ENCODE measurements around the gene MAP4K1. TPM values are rescaled to one million over a fixed set of nuclear protein-coding genes. Genes with fewer than 3 reads are reported as not detected.
"Not testable (repeated sequence)": the region's sequence is repeated elsewhere in the genome, so short reads cannot be mapped to it uniquely, and the experiment has no call there.

Gene MAP4K1
- total RNA-seq, 1 experiment from 2014 or later = 2.3 TPM

DNA sequence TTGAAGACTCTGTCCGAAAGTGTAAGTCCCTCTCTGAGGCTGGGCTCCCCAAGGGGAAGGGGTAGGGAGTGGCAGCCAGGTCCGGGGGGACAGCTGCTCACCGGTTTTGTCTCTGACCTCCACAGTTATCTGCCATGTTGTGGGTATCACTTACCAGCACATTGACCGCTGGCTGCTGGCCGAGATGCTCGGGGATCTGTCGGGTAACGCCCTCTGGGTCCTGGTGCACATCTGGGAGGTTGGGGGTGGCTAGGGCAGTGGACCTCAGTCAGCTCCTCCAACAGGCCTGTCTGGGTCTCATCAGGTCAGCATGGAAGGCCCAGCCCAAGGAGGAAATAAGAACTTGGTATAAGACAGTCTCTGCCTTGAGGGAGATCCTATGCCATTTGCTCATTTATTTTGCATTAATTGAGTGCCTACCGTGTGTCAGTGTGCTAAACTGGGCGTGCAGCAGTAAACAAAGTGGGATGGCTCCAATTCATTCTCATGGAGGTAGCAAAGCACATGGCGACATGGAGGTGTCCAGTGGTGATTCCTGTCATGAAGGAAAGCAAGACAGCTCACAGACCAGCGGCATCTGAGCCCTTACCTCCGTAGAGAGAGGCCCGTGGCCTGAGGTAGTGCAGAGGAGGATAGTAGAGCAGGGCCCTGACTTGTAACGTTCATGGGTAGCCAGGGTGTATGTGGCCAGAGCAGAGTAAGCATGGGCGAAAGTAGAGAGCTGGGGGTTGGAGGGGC, 14.9 kb upstream of the MAP4K1 start:
- H4K20me1 ChIP-seq (ENCODE audit: low read length) = no peaks in the 10 kb centered on the region
- H3F3A ChIP-seq (ENCODE audit: low read length, unreplicated experiment) = no peaks in the 10 kb centered on the region
- no peak overlapping the region for H3K27ac ChIP-seq (ENCODE audit: low read length)
- H3K4me1 ChIP-seq (ENCODE audit: insufficient read depth, low read length) = peaks cover 19% of the 10 kb centered on the region
- H3K4me3 ChIP-seq (ENCODE audit: low read length) = no peak overlapping the region
- H3K9me3 ChIP-seq (ENCODE audit: low read length) = no peaks in the 10 kb centered on the region
- ChIA-PET CTCF (interaction anchor here (0.6 kb wide), 1 partner anchor 230 kb away, joined by 4 read pairs; no protein-coding TSS in a partner anchor), POLR2A (ENCODE audit: unreplicated experiment) (no interaction called here)
- ATAC-seq (no peak), DNase-seq (no peak)
- H2AFZ ChIP-seq (ENCODE audit: low read length) = no peak overlapping the region
- BruUV-seq (replicated peaks) = TSS peak; percentile 15
- intact Hi-C loops (cut with micrococcal nuclease) = no loop called here
- no peak overlapping the region for H3K9ac ChIP-seq (ENCODE audit: low read length)
- H3K36me3 ChIP-seq (ENCODE audit: low read depth, low read length) = peaks cover 19% of the 10 kb centered on the region
- H3K79me2 ChIP-seq (ENCODE audit: low read length) = 0 out of 2 replicates have a peak, but pooled peaks cover 12% of the 10 kb centered on the region
- no peak overlapping the region for H3K4me2 ChIP-seq (ENCODE audit: low read length)
- TF ChIP-seq EZH2 (IDR thresholded peaks at IDR 0.05; ENCODE audit: low read length, unreplicated experiment) (no peak), CTCF (conservative IDR thresholded peaks at IDR 0.05; ENCODE audit: low read depth, low read length) (no peak), EZH2phosphoT487 (IDR thresholded peaks at IDR 0.05; ENCODE audit: borderline replicate concordance, low read length) (no peak)
- no peaks in the 10 kb centered on the region for H3K9me2 ChIP-seq (replicated peaks; ENCODE audit: low read length)
- no peaks in the 10 kb centered on the region for H3K27me3 ChIP-seq (ENCODE audit: low read length)

DNA sequence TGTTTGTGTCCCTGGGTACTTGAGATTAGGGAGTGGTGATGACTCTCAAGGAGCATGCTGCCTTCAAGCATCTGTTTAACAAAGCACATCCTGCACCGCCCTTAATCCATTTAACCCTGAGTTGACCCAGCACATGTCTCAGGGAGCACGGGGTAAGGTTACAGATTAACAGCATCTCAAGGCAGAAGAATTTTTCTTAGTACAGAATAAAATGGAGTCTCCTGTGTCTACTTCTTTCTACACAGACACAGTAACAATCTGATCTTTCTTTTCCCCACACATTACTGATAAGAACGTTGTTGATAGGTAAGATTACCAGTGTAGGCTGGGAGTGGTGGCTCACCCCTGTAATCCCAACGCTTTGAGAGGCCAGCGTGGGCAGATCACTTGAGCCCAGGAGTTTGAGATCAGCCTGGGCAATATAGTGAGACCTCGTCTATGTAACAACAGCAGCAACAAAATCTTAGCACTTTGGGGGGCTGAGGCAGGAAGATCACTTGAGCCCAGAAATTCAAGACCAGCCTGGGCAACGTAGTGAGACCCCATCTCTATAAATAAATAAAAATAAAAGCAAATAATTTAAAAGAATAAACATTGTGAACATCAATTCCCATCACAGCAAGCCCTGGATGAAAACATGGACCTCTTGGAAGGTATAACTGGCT, 14.2 kb upstream of the MAP4K1 start:
- CTCF ChIA-PET = interaction anchor here (0.6 kb wide), 1 partner anchor 229 kb away, joined by 4 read pairs; no protein-coding TSS in a partner anchor

DNA sequence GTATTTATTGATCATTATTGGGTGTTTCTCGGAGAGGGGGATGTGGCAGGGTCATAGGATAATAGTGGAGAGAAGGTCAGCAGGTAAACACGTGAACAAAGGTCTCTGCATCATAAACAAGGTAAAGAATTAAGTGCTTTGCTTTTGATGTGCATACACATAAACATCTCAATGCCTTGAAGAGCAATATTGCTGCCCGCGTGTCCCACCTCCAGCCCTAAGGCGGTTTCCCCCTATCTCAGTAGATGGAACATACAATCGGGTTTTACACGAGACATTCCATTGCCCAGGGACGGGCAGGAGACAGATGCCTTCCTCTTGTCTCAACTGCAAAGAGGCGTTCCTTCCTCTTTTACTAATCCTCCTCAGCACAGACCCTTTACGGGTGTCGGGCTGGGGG, 13.5 kb upstream of the MAP4K1 start:
- H3K4me2 ChIP-seq (ENCODE audit: low read length); H2AFZ ChIP-seq (ENCODE audit: low read length); POLR2A ChIA-PET (ENCODE audit: unreplicated experiment): not testable (repeated sequence)

More for the DNA sequence above, 14.2 kb upstream of the MAP4K1 start:
- peaks cover 13% of the 10 kb centered on the region for H3K4me1 ChIP-seq (ENCODE audit: insufficient read depth, low read length)
- H3K9me3 ChIP-seq (ENCODE audit: low read length); H3K27me3 ChIP-seq (ENCODE audit: low read length); intact Hi-C loops (cut with micrococcal nuclease); H3F3A ChIP-seq (ENCODE audit: low read length, unreplicated experiment); H3K9ac ChIP-seq (ENCODE audit: low read length); POLR2A ChIA-PET (ENCODE audit: unreplicated experiment); H2AFZ ChIP-seq (ENCODE audit: low read length); H3K9me2 ChIP-seq (replicated peaks; ENCODE audit: low read length); H3K4me3 ChIP-seq (ENCODE audit: low read length); ATAC-seq; H3K4me2 ChIP-seq (ENCODE audit: low read length); DNase-seq; BruUV-seq (replicated peaks); H3K27ac ChIP-seq (ENCODE audit: low read length); H4K20me1 ChIP-seq (ENCODE audit: low read length): not testable (repeated sequence)
- peaks cover 19% of the 10 kb centered on the region for H3K36me3 ChIP-seq (ENCODE audit: low read depth, low read length)
- 0 out of 2 replicates have a peak, but pooled peaks cover 12% of the 10 kb centered on the region for H3K79me2 ChIP-seq (ENCODE audit: low read length)

More for the DNA sequence above, 13.5 kb upstream of the MAP4K1 start:
- 0 out of 2 replicates have a peak, but pooled peaks cover 12% of the 10 kb centered on the region for H3K79me2 ChIP-seq (ENCODE audit: low read length)
- H3K36me3 ChIP-seq (ENCODE audit: low read depth, low read length) = peaks cover 19% of the 10 kb centered on the region
- intact Hi-C loops (cut with micrococcal nuclease); H3K4me1 ChIP-seq (ENCODE audit: insufficient read depth, low read length); H3K9me2 ChIP-seq (replicated peaks; ENCODE audit: low read length); DNase-seq; ATAC-seq; H3K27me3 ChIP-seq (ENCODE audit: low read length); BruUV-seq (replicated peaks); H3F3A ChIP-seq (ENCODE audit: low read length, unreplicated experiment); H3K9ac ChIP-seq (ENCODE audit: low read length); H4K20me1 ChIP-seq (ENCODE audit: low read length); H3K27ac ChIP-seq (ENCODE audit: low read length); H3K9me3 ChIP-seq (ENCODE audit: low read length); CTCF ChIA-PET; H3K4me3 ChIP-seq (ENCODE audit: low read length): not testable (repeated sequence)

All from PC-3 (cell line).